Psoas muscle (tissue), 8 donors: ENCODE measurements around the gene PCK2. TPM values are rescaled to one million over a fixed set of nuclear protein-coding genes. Genes with fewer than 3 reads are reported as not detected.
"Not testable (repeated sequence)": the region's sequence is repeated elsewhere in the genome, so short reads cannot be mapped to it uniquely, and the experiment has no call there.

ENCODE experiments used
- ATAC-seq, 4 donors: fragments of 200-7000 bp; cut with Tn5 transposase; one replicate each; pipeline ENCODE4 v1.9.1; 2020; ENCODE audit warnings: moderate library complexity in 3 of 4, mild to moderate bottlenecking in 2 of 4
- DNase-seq, 2 donors: peaks; one replicate each; pipeline ENCODE4 v3.0.0-alpha.2; 2020
- H3K27ac ChIP-seq: fragments of 200-600 bp; one replicate; pipeline ENCODE4 v1.8.0; 2022
- H3K27me3 ChIP-seq, 3 donors: fragments of 200-600 bp in 1 of 3; one replicate each; pipeline versions ENCODE4 v1.6.1 to v1.8.0; 2013 to 2022; ENCODE audit warnings: low read length in 2 of 3, mild to moderate bottlenecking in 2 of 3, moderate library complexity in 1 of 3; ENCODE audit not compliant: insufficient read depth in 3 of 3
- H3K36me3 ChIP-seq, 2 donors: fragments of 200-600 bp in 1 of 2; one replicate each; pipeline versions ENCODE4 v1.6.1 to v1.8.0; 2013 to 2022; ENCODE audit warnings: low read depth in 1 of 2, mild to moderate bottlenecking in 1 of 2, moderate library complexity in 1 of 2; ENCODE audit not compliant: insufficient read depth in 1 of 2
- H3K4me1 ChIP-seq: fragments of 200-600 bp; one replicate; pipeline ENCODE4 v1.8.0; 2022
- H3K4me3 ChIP-seq: fragments of 200-600 bp; one replicate; pipeline ENCODE4 v1.8.0; 2022; ENCODE audit warnings: mild to moderate bottlenecking
- H3K9me3 ChIP-seq: fragments of 200-600 bp; one replicate; pipeline ENCODE4 v1.8.0; 2022
- CTCF ChIP-seq: fragments of 200-600 bp; IDR thresholded peaks from one replicate; pipeline ENCODE4 v1.8.0; 2022; ENCODE audit warnings: antibody characterized with exemption
- WGBS, 3 donors: extraction: QIAGEN DNeasy Blood & Tissue Kit; methylation state at CpG; one replicate each; pipeline versions ENCODE4 v1.1.6 to v1.1.7; 2013; 5-methylcytosine and 5-hydroxymethylcytosine counted together
- intact Hi-C, 2 donors: fragments of 100-400 bp; cut with DNase I; formaldehyde crosslinking; loops; one replicate each; pipeline versions ENCODE4 v1.11.0 to v1.14.2; 2022
- polyA plus RNA-seq, 3 donors: library from polyadenylated mRNA; stranded (reverse); fragments of 200-250 nt; gene quantifications; one replicate each; pipeline ENCODE4 v1.2.3, GENCODE V29; 2013
- total RNA-seq, 4 donors: library from RNA; stranded (reverse); fragmentation: NEBNext Ultra II Directional in 2 of 4; extraction: Animal tissue kit (Norgen Biotek cat#: 25700) in 2 of 4; gene quantifications; one replicate each; pipeline versions ENCODE4 v1.2.1 to v1.2.4, GENCODE V29; 2021 to 2023
- donor health status: healthy with polysubstance abuse.
- donor health status: DM: no; HTN: no; CAD: no; lungs with moderate emphysema.
- donor health status: Bipolar disorder and iron deficiency.
- donor health status: healthy.
- donor health status: DM: yes; HTN: yes; CAD: no.
- donor health status: DM: no; HTN: no; CAD: no.
- donor health status: DM: no; HTN: no; CAD: no.
- donor health status: DM: yes; HTN: yes; CAD: no.

PCK2 gene
- total and polyA plus RNA-seq, 7 donors: 2.0 to 4.5 (median 2.4) TPM

- intact Hi-C loops: no loop called here
- H3K36me3 ChIP-seq: peaks cover 0 to 3% of the 10 kb centered on the region in 2 donors
Measured at GRCh38 chr14:24100982-24101494, 6.9 kb downstream of the PCK2 start.

GRCh38 chr14:24102357-24103048, 8.4 kb downstream of the PCK2 start:
- Histone ChIP-seq H3K27me3 (no peaks in the 10 kb centered on the region), H3K36me3 (peaks cover 0 to 3% of the 10 kb centered on the region in 2 donors), H3K4me1 (no peaks in the 10 kb centered on the region), H3K27ac (no peak overlapping the region), H3K4me3 (no peak overlapping the region), H3K9me3 (no peaks in the 10 kb centered on the region)
- 86 to 92% (median 91%) methylated on average over 7 of the region's 7 CpGs for WGBS, 3 donors
- TF ChIP-seq CTCF: no peak
- ATAC-seq (no peak), DNase-seq (no peak)
- intact Hi-C loops: no loop called here

More at GRCh38 chr14:24100982-24101494, 6.9 kb downstream of the PCK2 start:
- Histone ChIP-seq H3K4me1 (no peaks in the 10 kb centered on the region), H3K27me3 (no peaks in the 10 kb centered on the region), H3K4me3 (no peak overlapping the region), H3K27ac (no peak overlapping the region), H3K9me3 (no peaks in the 10 kb centered on the region)
- 96 to 97% (median 97%) methylated on average over 3 of the region's 3 CpGs for WGBS, 3 donors
- DNase-seq (no peak), ATAC-seq (no peak)
- TF ChIP-seq CTCF: no peak

GRCh38 chr14:24103451-24103850, 9.3 kb downstream of the PCK2 start:
- no peak for ATAC-seq
- WGBS, 3 donors: 89 to 93% (median 89%) methylated on average over 13 of the region's 13 CpGs
- H3K27ac ChIP-seq: no peak overlapping the region

GRCh38 chr14:24105609-24106239, 11.6 kb downstream of the PCK2 start:
- H3K27ac ChIP-seq, H3K4me3 ChIP-seq, H3K9me3 ChIP-seq, H3K36me3 ChIP-seq, H3K27me3 ChIP-seq, DNase-seq, ATAC-seq, H3K4me1 ChIP-seq: not testable (repeated sequence)
- 91 to 92% (median 91%) methylated on average over 8 of the region's 8 CpGs for WGBS, 3 donors
- intact Hi-C loops: loop anchor here in 1 of 2 donors (5.0 kb wide), 1 partner anchor 93 kb away; no protein-coding TSS in a partner anchor

More at GRCh38 chr14:24103451-24103850, 9.3 kb downstream of the PCK2 start:
- H3K4me1 ChIP-seq: peaks cover under 1% of the 10 kb centered on the region
- TF ChIP-seq CTCF: no peak
- no peaks in the 10 kb centered on the region for H3K27me3 ChIP-seq
- no peak overlapping the region for H3K4me3 ChIP-seq
- H3K36me3 ChIP-seq: peaks cover 0 to 3% of the 10 kb centered on the region in 2 donors
- intact Hi-C loops: no loop called here
- H3K9me3 ChIP-seq: no peaks in the 10 kb centered on the region
- no peak for DNase-seq

- ATAC-seq: no peak
- 87 to 93% (median 90%) methylated on average over 4 of the region's 4 CpGs for WGBS, 3 donors
Measured at GRCh38 chr14:24106672-24107271, 12.7 kb downstream of the PCK2 start.

More at GRCh38 chr14:24106672-24107271, 12.7 kb downstream of the PCK2 start:
- no peak overlapping the region for H3K4me3 ChIP-seq
- peaks cover 9% of the 10 kb centered on the region for H3K4me1 ChIP-seq
- no peaks in the 10 kb centered on the region for H3K27me3 ChIP-seq
- peaks cover 0 to 3% of the 10 kb centered on the region in 2 donors for H3K36me3 ChIP-seq
- H3K9me3 ChIP-seq: no peaks in the 10 kb centered on the region
- intact Hi-C loops: loop anchor here in 1 of 2 donors (5.0 kb wide), 1 partner anchor 94 kb away; no protein-coding TSS in a partner anchor
- no peak overlapping the region for H3K27ac ChIP-seq
- DNase-seq: no peak
- no peak for TF ChIP-seq CTCF
